NCI-H345 (cell line): ENCODE data around the gene CYB561D1.

Source experiments
- DNase-seq: peaks from one replicate; lab custom pipeline; 2025; lab: John Stamatoyannopoulos, UW

The CYB561D1 gene

GRCh38 chr1:109530457-109531087, 36.7 kb downstream of the CYB561D1 start:
- no peak for DNase-seq

GRCh38 chr1:109531380-109531779, 37.5 kb downstream of the CYB561D1 start:
- no peak for DNase-seq

GRCh38 chr1:109531826-109532364, 38.0 kb downstream of the CYB561D1 start:
- no peak for DNase-seq

- peak; percentile 87 for DNase-seq
These were observed 38.7 kb downstream of the CYB561D1 start for GRCh38 chr1:109532365-109533136.

GRCh38 chr1:109534307-109534858, 40.5 kb downstream of the CYB561D1 start:
- DNase-seq = no peak

GRCh38 chr1:109535481-109535880, 41.6 kb downstream of the CYB561D1 start:
- no peak for DNase-seq

GRCh38 chr1:109535971-109536491, 42.1 kb downstream of the CYB561D1 start:
- DNase-seq = peak; percentile 63

GRCh38 chr1:109537450-109538178, 43.7 kb downstream of the CYB561D1 start:
- no peak for DNase-seq

- DNase-seq = no peak
These were observed 45.1 kb downstream of the CYB561D1 start for GRCh38 chr1:109538827-109539555.

GRCh38 chr1:109539676-109540075, 45.8 kb downstream of the CYB561D1 start, which contains the start of gene GPR61:
Gene GPR61, plus strand, starts transcription at chr1:109539872. Its CDS starts 3,151 bp downstream, at chr1:109543023.
- no peak for DNase-seq

- DNase-seq = no peak
These were observed 47.2 kb downstream of the CYB561D1 start for GRCh38 chr1:109541102-109541501.

- DNase-seq = no peak
These were observed 48.8 kb downstream of the CYB561D1 start for GRCh38 chr1:109542657-109543056.

GRCh38 chr1:109543283-109543987, 49.5 kb downstream of the CYB561D1 start:
- DNase-seq = no peak

- no peak for DNase-seq
These were observed 50.3 kb downstream of the CYB561D1 start for GRCh38 chr1:109543988-109544735.

- DNase-seq = peak; percentile 94
These were observed 52.6 kb downstream of the CYB561D1 start for GRCh38 chr1:109546311-109547109.

GRCh38 chr1:109547463-109548320, 53.8 kb downstream of the CYB561D1 start:
- no peak for DNase-seq

GRCh38 chr1:109548321-109549267, 54.7 kb downstream of the CYB561D1 start, which contains the start of gene GNAI3:
Gene GNAI3, plus strand, starts transcription at chr1:109548615. Its CDS starts 106 bp downstream, at chr1:109548721.
- peak; percentile 95 for DNase-seq
